ENCODE data around the gene AGPAT3.

GRCh38 chr21:43950936-43951335 is 85.9 kb downstream of the AGPAT3 start:
- no peak for TF ChIP-seq CTCF (IDR thresholded peaks at IDR 0.05; ENCODE audit: poor library complexity)
- no peak for TF ChIP-seq EZH2 (IDR thresholded peaks at IDR 0.05; ENCODE audit: borderline replicate concordance)
- TF ChIP-seq EZH2phosphoT487 (IDR thresholded peaks at IDR 0.05; ENCODE audit: low read depth, severe bottlenecking, unreplicated experiment) = no peak

All from hepatocyte (in vitro differentiated cells).